ENCODE data around the gene GNG7. TPM values are rescaled to one million over a fixed set of nuclear protein-coding genes. Genes with fewer than 3 reads are reported as not detected.
"Not testable (repeated sequence)": the region's sequence is repeated elsewhere in the genome, so short reads cannot be mapped to it uniquely, and the experiment has no call there.

Gene GNG7
- total RNA-seq, 1 donor from 2014 or later: 0.64 TPM

GRCh38 chr19:2519482-2519881 lies 183.0 kb downstream of the GNG7 start:
- DNase-seq (ENCODE audit: low read depth in 2 of 2): no peak

- DNase-seq (ENCODE audit: low read depth in 2 of 2): not testable (repeated sequence)
Observed at GRCh38 chr19:2518856-2519255, 183.6 kb downstream of the GNG7 start.

DNA sequence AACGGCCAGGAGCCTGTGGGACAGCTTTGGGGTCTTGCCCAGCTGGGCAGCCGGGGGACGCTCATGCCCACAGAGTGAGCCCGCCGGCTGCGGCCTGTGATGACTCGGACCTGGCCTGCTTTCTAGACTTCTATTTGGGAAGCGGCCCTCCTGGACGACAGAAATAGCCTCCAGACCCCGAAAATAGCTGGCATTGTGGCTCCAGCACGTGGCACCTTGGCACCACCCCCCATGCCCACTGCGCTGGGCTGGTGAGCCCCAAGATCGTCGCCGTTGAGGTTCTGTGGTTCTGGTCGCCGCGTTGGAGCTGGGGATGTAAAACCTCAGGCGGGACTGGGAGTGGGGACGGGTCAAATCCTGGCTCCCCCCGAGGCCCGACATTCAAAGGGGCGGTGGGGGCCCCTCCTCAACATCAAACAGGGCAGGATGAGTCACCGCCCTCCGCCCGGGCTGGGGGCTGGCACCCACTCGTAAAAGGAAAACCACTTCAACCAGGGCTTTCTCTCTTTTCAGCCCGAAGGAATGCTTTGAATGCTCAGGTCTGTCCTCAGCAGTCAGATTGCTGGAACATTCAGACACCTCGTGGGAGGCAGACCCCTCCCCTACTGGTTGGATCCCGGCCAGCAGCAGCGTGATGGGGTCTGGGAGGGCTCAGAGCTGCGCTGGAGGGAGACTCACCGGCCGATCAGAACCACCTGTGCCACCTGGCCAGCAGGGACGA lies 184.5 kb downstream of the GNG7 start:
- DNase-seq (ENCODE audit: low read depth in 2 of 2): no peak

DNA sequence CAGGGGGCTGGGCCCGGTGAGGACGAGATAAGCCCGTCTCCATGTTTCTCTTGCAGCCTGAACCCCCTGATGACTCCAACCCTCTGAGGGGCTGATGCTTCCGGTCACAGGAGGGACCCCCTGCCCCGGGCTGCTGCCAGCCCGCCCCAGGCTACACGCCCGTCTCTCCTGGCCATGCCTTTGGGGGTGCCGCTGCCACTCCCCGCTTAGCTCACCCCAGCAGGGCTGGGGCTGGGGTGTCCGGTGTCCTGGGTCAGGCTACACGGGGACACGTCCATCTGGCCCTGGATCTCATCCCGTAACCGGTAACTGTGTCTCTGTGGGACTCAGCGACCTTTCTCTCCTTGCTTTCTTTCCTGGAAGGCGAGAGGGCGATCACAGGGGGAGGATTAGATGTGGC lies 185.8 kb downstream of the GNG7 start:
- DNase-seq (ENCODE audit: low read depth in 2 of 2): no peak

DNA sequence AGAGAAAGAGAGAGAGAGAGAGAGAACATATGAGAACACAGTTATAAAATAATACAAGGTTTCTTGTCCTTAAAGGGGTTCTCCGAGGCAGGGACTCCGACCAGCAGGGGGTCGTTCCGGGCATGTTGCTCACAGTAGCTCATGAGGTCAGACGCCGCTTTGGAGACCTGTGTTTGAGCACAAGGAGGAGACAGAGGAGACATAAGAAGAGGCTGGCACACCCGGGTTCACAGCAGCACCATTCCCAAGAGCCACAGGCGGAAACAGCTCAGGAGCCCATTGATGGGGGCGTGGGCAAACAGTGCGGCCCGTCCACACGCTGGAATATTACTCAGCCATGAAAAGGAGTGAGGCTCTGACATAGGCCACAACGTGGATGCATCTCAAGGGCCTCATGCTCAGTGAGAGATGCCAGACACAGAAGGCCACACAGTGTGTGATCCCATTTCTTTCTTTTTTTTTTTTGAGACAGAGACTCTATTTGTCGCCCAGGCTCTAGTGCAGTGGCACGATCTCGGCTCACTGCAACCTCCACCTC lies 187.4 kb downstream of the GNG7 start:
- DNase-seq (ENCODE audit: low read depth in 2 of 2): no peak

DNA sequence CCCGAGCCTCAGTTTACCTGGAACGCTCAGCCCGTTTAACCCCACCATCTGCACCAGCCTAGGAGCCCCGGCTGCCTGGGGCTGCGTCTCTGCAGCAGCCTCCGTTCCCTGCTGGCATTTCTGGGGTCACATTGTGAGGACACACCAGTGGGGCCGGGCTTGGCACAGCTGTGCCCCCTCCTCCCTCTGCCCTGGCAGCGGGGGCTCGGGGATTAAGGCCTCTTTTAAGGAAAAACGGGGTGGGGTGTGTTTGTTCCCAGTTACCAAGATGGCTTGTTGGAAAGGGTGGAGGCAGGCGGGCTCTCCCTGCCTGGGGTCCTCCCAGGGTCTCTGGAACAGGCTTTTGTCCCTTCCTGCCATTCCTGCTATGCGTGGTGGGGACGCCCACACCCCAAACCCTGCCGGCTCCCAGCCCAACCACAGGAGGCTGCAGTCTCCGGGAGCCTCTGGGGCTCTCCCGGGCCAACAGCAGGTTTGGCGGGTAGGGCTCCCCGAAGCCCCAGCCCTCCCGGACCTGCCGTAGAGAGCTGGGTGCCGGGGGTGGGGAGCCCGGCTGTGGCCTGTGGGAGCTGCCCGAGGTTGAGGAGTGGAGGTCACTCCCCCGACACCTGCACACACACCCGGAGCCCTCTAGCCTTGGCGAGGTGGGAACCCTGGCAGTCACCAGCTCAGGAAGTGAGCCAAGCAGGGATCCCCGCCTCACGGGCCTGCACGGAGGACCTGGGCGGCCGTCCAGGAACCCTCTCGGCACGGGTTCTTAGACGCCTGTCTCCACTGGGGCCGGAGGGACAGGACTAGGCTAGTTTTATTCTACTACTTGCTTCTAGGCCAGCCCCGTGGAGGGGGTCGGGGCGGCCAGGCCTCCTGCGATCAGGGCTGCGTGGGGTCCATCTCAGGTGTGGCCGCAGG lies 189.7 kb downstream of the GNG7 start:
- DNase-seq (ENCODE audit: low read depth in 2 of 2): no peak

DNA sequence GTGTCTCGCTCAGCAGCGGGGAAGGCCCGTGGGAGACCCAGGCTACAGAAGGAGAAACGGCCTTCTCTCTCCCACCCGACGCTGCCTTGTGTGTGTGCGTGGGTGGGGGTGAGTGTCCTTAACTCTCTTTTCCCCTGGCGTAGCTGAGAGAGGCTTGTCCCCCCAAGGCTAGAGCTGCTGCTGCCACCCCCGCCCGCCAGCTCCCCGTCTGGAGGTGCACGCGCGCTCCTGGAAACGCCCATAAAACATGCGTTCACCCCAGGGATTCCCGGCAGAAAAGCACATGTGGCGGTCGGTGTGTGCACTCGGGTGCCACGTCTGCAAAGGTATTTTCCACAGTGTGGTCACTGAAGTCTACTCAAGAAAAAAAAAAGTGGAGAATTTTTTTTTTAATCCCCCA lies 190.5 kb downstream of the GNG7 start:
- DNase-seq (ENCODE audit: low read depth in 2 of 2): no peak

GRCh38 chr19:2511570-2511969 lies 190.9 kb downstream of the GNG7 start:
- no peak for DNase-seq (ENCODE audit: low read depth in 2 of 2)

DNA sequence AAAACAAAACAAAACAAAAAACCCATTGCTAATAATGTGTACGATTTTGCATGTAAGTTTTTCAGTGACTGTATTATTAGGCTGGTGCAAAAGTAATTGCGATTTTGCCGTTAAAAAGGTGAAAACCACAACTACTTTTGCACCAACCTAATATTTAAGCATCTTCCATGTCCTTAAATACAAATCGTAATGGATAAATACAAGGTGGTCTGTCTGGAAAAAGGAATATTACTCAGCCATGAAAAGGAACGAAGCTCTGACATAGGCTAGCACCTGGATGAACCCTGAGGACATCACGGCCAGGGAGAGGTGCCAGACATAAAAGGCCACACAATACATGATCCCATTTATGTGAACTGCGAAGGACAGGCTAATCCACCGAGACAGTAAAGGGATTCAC lies 193.4 kb downstream of the GNG7 start:
- DNase-seq (ENCODE audit: low read depth in 2 of 2): no peak

DNA sequence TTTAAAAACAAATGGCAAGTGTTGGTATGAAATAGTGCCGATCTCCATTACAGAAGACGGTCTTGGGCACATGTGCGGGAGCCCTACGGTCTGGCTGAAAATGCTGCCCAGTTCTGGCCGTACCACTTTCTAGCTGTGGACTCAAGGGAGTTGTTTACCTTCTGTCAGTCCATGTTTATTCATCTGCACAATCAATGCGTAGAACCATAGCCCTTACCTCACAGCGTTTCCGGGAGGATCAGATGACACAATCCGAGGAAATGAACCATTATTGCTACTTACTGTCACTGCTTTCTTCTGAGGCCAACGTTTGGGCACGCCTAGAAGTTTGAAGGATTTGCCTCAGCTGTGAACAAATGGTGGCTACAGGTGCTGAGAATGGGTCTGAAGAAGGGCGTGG lies 195.4 kb downstream of the GNG7 start:
- DNase-seq (ENCODE audit: low read depth in 2 of 2): peak; percentile 74 to 94

DNA sequence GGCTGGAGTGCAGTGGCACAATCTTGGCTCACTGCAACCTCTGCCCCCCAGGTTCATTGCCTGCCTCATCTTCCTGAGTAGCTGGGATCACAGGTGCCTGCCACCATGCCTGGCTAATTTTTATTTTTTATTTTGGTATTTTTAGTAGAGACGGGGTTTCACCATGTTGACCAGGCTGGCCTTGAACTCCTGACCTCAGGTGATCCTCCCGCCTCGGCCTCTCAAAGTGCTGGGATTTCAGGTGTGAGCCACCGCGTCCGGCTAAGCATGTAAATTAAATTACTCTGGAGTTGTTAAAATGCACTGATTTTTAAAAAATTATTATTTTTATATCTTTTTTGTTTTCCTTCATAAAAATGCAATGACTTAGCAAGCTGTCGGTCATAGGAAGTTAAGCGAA lies 195.8 kb downstream of the GNG7 start:
- not testable (repeated sequence) for DNase-seq (ENCODE audit: low read depth in 2 of 2)

DNA sequence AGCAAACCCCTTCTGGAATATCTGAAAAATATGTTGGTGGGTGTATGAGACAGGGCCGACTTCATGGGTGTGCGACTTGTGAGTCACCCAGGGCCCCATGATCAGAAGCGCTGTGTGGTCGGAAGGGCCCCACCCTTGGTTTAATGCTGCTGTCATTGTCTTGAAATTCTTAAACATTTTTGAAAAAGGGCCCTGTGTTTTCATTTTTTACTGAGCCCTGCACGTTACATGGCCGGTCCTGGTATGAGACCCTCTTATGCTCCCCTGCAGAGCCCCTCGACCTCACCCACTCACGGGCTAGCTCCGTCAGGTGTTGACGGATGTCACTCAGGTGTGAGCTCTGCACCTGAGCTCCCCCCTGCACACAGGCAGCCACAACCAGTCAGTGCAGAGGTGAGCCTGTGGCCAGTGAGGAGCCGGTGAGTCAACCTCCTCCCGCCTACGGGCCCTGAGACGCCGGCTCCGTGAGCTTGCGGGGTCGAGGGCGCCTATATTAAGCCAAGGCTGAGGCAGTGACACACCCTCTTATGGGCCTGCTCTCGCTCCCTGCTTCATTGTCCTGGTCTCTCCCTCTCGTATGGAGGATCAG lies 198.9 kb downstream of the GNG7 start:
- peak in 1 of 2 donors; percentile 50 for DNase-seq (ENCODE audit: low read depth in 2 of 2)

GRCh38 chr19:2500841-2501261 lies 201.6 kb downstream of the GNG7 start:
- no peak for DNase-seq (ENCODE audit: low read depth in 2 of 2)

- no peak for DNase-seq (ENCODE audit: low read depth in 2 of 2)
Observed at GRCh38 chr19:2500156-2500555, 202.3 kb downstream of the GNG7 start.

GRCh38 chr19:2497186-2497585 lies 205.3 kb downstream of the GNG7 start:
- DNase-seq (ENCODE audit: low read depth in 2 of 2): no peak

- peak in 1 of 2 donors; percentile 29 for DNase-seq (ENCODE audit: low read depth in 2 of 2)
Observed at GRCh38 chr19:2495651-2496316, 206.7 kb downstream of the GNG7 start.

DNA sequence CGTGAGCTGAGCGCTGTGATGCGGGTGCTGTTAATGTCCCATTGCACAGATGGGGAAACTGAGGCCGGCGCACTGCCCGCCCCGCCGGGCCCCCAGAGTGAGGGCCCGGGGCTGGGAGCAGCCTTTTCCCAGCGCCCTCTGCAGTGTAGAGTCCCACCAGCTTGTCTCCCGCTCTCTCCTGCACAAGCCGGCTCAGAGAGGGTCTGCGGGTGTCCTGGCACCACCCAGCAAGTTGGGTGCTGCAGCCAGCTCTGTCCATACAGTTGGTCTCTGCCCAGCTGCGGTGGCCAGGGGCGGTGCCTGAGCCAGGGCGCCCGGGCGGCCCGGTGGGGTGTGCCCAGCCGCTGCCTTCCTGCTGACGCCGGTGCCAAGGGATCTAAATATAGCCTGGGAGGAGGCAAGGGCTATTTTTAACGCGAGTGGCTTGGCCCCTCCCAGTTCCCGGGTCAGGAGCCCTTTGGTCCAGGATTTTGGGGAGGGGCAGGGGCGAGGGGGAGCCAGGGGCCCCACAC lies 207.3 kb downstream of the GNG7 start:
- peak in 1 of 2 donors; percentile 69 for DNase-seq (ENCODE audit: low read depth in 2 of 2)

DNA sequence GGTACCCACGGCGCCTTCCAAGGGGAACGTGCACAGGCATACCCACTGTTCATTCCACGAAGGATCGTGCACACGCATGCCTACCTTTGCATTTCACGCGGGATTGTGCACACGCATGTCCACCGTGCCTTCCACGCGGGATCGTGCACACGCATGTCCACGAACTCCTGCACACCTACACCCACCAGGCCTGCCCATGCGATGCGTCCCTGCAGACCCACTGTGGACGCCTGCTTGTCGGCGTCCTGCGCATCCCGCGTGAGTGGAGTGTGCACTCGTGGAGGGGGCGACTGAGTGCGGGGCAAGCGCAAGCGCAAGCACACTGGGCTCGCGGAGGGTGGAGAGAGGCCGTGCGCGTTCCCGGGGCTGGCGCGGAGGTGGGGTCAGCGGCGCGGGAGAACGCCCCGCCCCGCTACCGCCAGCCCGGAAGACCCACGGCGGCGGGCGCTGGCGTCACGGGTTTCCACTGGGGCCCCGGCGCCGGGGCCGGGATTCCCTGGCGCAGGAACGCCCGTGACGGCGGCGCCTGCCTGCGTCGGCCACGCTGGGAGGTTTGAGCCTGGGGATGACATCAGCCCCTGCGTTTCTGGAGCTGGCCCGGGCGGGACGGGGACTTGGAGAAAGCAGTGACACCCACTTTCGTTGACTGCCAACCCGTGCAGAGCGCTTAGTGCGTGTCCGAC lies 207.9 kb downstream of the GNG7 start:
- DNase-seq (ENCODE audit: low read depth in 2 of 2): peak in 1 of 2 donors; percentile 83

- DNase-seq (ENCODE audit: low read depth in 2 of 2): peak in 1 of 2 donors; percentile 17
Observed at GRCh38 chr19:2494084-2494446, 208.4 kb downstream of the GNG7 start.

- not testable (repeated sequence) for DNase-seq (ENCODE audit: low read depth in 2 of 2)
Observed at GRCh38 chr19:2493448-2493847, 209.0 kb downstream of the GNG7 start.

GRCh38 chr19:2492870-2493269 lies 209.6 kb downstream of the GNG7 start:
- no peak for DNase-seq (ENCODE audit: low read depth in 2 of 2)
